GM12873 (cell line): ENCODE results near the gene RP2.

Experiments used
- TF ChIP-seq, protein P1 (sequence below): IDR thresholded peaks from 2 replicates; pipeline ENCODE4 v1.5.1; 2012; ENCODE audit warnings: low read depth, mild to moderate bottlenecking, moderate library complexity, low read length, control low read depth; ENCODE audit not compliant: insufficient read depth; ENCODE audit errors: missing control alignments

Gene RP2

DNA sequence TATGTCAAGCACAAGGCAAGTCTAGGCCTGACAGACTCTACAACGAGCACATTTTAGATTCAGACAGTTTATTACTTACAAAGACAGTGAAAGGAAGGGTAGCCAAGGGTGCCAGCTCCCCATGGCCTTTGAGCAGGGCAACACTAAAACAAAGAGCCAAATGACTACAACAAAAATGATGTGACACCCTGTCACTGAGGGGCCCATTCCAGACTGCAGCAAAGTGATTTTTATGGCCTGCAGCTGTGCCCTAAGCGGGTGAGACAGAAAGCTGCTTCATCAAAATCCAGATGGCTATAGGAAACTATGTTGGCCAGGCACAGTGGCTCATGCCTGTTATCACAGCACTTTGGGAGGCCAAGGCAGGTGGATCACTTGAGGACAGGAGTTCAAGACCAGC is 13.4 kb upstream of the RP2 start:
- TF ChIP-seq, protein P1, sequence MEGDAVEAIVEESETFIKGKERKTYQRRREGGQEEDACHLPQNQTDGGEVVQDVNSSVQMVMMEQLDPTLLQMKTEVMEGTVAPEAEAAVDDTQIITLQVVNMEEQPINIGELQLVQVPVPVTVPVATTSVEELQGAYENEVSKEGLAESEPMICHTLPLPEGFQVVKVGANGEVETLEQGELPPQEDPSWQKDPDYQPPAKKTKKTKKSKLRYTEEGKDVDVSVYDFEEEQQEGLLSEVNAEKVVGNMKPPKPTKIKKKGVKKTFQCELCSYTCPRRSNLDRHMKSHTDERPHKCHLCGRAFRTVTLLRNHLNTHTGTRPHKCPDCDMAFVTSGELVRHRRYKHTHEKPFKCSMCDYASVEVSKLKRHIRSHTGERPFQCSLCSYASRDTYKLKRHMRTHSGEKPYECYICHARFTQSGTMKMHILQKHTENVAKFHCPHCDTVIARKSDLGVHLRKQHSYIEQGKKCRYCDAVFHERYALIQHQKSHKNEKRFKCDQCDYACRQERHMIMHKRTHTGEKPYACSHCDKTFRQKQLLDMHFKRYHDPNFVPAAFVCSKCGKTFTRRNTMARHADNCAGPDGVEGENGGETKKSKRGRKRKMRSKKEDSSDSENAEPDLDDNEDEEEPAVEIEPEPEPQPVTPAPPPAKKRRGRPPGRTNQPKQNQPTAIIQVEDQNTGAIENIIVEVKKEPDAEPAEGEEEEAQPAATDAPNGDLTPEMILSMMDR = no peak

DNA sequence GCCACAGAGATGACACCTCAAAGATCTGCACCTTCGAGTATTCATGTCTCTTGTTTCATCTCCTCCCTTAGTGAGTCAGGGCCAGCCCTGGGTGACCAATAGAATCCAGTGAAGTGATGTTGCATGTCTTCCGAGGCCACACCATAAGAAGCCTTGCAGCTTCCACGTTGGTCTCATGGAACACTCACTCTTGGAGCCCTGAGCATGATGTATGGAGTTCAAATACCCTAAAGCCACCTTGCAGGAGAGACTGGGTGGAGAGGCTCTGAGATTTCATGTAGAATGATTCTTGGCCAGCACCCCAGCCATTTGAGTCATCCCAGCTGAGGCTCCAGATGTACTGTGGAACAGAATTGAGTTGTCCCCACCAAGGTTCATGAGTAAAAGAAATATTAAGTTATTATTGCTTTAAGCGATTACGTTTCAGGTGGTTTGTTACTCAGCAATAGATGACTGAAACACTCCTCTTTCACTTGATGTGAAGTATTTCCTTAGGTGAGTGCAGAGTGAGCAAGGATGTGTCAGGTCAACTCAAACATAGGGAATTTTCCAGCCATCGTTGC is 5.0 kb upstream of the RP2 start:
- TF ChIP-seq, protein P1 = no peak

- TF ChIP-seq, protein P1 = no peak
Observed at GRCh38 chrX:46837558-46838485, 979 bp downstream of the RP2 start.

- TF ChIP-seq, protein P1 = no peak
Observed at GRCh38 chrX:46838486-46838870, 1.6 kb downstream of the RP2 start.

GRCh38 chrX:46838974-46839480 is 2.2 kb downstream of the RP2 start:
- TF ChIP-seq, protein P1 = no peak

GRCh38 chrX:46840946-46841345 is 4.1 kb downstream of the RP2 start:
- TF ChIP-seq, protein P1 = no peak

GRCh38 chrX:46841346-46841745 is 4.5 kb downstream of the RP2 start:
- TF ChIP-seq, protein P1 = no peak
